Activated CD4-positive, alpha-beta T cell treated with anti-CD3 and anti-CD28 coated beads, Interleukin-2, amount 50 U/mL, for 24 hours (primary cell): Measurements from ENCODE around the gene PHACTR4.
"Not testable (repeated sequence)": the region's sequence is repeated elsewhere in the genome, so short reads cannot be mapped to it uniquely, and the experiment has no call there.

Experiments
- DNase-seq, 2 donors: peaks; one replicate each; pipeline ENCODE4 v3.0.0-alpha.2; 2020; ENCODE audit warnings: low read depth in 1 of 2, low spot score in 1 of 2

The PHACTR4 gene

DNA sequence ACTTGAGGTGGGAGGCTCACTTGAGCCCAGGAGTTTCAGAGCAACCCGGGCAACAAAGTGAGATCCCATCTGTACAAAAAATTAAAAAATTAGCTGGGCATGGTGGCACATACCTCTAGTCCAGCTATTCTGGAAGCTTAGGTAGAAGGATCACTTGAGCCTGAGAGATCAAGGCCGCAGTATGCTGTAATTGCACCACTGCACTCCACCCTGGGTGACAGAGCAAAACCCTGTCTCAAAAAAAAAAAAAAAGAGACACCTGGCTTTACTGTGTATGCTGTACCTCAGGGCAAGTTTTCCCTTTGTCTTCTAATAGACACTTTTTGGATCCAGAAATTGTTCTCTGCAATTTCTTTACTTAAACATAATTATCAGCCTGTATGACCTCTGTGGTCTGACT, 113.2 kb downstream of the PHACTR4 start:
- DNase-seq: no peak

- DNase-seq: no peak
Measured at GRCh38 chr1:28494737-28495136, 125.2 kb downstream of the PHACTR4 start.

- no peak for DNase-seq
Measured at GRCh38 chr1:28499553-28499952, 130.0 kb downstream of the PHACTR4 start.

DNA sequence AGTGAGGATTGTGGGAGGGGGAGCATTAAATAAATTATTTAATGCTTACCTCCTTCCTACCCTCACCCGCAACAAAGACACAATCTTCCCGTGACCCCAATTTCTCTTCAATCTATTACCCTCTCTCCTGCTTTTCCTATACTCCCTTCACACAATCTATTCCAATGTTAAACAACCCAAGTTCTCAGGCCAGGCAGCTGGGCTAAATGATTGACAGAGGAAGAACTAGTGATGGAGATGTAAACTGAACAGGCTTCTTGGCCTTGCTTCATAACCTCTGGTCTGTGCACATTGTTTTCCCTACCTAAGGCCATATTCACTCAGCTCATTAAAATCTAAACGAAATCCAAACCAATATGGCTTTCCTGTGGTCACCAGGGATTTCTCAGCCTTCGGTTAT, 132.4 kb downstream of the PHACTR4 start:
- no peak for DNase-seq

- no peak for DNase-seq
Measured at GRCh38 chr1:28503117-28503516, 133.6 kb downstream of the PHACTR4 start.

- DNase-seq: peak; percentile 80 to 96
Measured at GRCh38 chr1:28505406-28506187, 136.1 kb downstream of the PHACTR4 start, which contains the start of gene RCC1. RCC1 (plus strand) TSS chr1:28506043; CDS start chr1:28529867, 23,824 bp downstream.

DNA sequence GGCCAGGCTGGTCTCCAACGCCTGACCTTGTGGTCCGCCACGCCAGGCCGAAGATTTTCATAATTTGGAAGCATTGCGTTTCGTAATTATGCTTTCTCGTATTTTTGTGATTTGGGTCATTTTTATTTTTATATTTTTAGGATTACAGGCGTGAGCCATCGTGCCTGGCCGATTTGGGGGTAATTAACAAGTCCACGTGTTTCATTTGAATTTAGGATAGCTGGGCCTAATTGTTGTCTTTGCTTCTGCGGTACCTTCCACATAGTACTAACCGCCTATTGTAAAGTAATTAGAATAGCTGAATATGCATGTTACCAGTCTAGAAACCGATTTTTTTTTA, 137.3 kb downstream of the PHACTR4 start:
- no peak for DNase-seq

GRCh38 chr1:28507247-28507645, 137.7 kb downstream of the PHACTR4 start:
- peak; percentile 34 to 40 for DNase-seq

DNA sequence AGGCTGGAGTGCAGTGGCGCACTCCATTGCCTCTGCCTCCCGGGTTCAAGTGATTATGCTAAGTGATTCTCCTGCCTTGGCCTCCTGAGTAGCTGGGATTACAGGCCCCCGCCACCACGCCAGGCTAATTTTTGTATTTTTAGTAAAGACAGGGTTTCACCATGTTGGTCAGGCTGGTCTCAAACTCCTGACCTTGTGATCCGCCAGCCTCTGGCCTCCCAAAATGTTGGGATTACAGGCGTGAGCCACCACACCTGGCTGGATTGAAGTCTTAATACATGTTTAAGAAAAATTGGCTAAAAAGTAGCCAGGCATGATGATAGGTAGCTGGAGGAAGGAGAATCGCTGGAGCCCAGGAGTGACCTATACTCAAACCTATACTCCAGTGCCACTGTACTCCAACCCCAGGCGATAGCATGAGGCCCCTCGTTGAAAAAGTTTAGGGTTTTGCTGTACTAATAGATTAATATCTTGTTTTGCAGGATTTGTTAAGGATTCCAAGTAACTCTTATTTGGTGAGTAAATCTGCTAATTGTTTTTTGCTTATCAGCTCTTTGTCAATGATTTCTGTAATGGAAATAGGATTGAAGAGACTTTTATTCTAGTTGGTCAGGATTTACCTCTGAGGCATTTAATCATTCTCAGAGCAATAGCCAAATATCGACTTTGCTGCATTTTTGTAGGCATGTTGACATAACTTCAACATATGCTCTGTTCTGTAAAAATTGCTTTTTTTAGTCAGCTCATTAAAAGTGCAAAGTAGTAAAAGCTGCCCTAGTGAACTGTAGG, 138.3 kb downstream of the PHACTR4 start:
- DNase-seq: peak; percentile 23 to 35

DNA sequence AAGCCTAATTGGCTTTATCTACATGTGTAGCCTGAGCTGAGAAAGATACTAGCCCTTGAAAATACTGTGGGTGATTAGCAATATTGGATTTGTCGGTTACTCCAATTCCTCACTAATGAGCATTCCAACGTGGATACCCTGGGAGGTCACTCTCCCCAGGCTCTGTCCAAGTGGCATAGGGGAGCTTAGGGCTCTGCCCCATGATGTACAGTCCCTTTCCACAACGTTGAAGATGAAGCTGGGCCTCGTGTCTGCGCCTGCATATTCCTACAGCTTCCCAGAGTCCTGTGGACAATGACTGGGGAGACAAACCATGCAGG, 138.9 kb downstream of the PHACTR4 start:
- DNase-seq: peak; percentile 17 to 33

GRCh38 chr1:28509705-28510272, 140.2 kb downstream of the PHACTR4 start:
- peak; percentile 51 for DNase-seq

DNA sequence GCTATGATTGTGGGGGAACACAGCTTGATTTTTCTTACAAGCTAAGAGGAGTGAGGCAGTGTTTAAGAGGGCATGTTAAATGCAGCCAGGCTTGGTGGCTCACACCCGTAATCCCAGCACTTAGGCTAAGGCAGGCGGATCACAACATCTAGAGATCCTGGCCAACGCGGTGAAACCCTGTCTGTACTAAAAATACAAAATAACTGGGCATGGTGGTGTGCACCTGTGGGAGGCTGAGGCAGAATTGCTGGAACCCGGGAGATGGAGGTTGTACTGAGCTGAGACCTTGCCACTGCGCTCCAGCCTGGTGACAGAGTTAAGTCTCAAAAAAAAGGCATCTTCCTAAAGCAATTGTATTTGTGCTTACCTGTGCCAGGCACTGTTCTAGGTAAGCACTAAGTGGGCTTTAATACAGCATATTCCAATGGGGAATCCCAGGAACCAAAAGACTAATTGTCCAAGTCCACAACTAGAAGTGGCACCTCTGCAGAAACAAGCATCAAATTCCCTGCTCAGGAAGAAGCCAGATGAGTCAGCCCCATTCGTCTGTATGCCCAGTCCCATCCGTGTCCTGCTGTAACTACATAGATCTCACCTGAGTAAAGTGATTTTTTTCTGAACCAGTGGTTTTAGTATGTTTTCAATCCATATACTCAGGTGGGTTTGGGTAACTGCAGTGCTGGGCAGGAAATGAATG, 140.9 kb downstream of the PHACTR4 start:
- DNase-seq: peak; percentile 45 to 56

DNA sequence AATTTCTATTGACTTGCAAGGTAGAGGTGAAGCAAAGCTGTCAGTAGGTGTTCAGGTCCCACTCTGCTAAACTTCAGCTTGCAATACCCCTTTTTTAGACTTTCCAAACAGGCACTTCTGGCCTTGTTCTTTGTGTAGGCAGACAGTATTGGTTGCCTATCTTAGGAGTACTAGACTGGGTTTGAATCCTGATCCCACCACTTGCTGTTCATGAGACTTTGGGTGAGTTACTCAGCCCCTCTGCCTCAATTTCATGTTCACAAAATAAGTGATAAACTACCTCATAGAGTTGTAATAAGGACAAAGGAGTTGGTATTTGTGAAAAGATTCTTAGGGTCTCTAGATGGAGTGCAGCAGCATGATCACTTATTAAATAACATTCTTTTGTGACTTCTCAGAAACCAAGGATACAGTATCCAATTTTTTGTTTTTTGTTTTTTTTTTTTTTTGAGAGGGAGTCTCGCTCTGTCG, 141.5 kb downstream of the PHACTR4 start:
- peak in 1 of 2 donors; percentile 57 for DNase-seq

- DNase-seq: peak; percentile 27 to 32
Measured at GRCh38 chr1:28512058-28512611, 142.6 kb downstream of the PHACTR4 start.

- not testable (repeated sequence) for DNase-seq
Measured at GRCh38 chr1:28514445-28514933, 144.9 kb downstream of the PHACTR4 start.

- no peak for DNase-seq
Measured at GRCh38 chr1:28516518-28516956, 147.0 kb downstream of the PHACTR4 start.

DNA sequence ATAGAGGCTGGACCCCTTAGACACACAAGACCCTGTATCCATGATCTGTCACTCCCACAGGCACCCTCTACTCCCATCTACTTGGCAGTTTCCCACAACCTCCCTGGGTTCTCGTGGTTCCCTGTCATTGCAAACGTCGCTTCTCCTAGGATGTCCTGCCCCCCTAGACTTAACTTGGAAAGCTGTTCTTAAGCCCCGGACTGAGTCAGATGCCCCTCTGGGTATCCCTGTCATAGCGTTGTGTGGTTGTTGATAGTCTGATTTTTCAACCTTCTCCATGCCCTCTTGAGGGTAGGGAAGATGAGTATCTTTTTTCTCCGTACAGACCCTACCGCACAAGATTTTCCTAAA, 148.1 kb downstream of the PHACTR4 start:
- no peak for DNase-seq

- peak; percentile 82 to 89 for DNase-seq
Measured at GRCh38 chr1:28518000-28518744, 148.6 kb downstream of the PHACTR4 start.

DNA sequence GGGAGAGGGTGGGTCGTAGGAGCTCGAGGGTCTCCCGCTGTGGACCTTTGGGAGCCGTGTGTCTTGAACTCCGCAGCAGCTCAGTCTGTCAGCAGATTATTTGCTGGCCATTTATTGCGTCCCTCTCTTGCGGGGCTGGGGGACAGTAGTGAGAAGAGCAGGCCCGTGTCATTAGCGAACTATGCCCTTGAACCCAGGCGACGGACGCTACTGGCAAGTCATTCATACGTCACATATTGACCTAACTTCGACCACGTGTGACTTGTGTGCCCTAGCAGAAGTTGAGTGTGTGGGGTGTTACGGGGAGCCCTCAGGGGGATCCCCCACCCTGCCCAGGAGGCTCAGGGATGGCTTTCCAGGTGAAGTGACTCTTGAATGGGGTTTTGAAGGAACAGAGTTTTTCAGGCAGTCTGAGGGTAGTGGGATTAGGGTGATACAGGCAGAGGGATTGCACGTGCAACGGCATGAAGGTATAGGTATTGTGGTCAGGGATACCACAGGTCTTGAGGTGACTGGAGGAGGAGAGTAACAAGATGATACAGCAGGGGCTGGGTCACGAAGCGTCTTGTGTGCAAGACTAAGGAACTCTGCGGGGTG, 149.3 kb downstream of the PHACTR4 start:
- DNase-seq: peak; percentile 28 to 31
